ENCODE measurements around the gene SRI.
A peak's percentile ranks its signal among the peaks of the same experiment; 100 is the strongest.

Gene SRI

DNA sequence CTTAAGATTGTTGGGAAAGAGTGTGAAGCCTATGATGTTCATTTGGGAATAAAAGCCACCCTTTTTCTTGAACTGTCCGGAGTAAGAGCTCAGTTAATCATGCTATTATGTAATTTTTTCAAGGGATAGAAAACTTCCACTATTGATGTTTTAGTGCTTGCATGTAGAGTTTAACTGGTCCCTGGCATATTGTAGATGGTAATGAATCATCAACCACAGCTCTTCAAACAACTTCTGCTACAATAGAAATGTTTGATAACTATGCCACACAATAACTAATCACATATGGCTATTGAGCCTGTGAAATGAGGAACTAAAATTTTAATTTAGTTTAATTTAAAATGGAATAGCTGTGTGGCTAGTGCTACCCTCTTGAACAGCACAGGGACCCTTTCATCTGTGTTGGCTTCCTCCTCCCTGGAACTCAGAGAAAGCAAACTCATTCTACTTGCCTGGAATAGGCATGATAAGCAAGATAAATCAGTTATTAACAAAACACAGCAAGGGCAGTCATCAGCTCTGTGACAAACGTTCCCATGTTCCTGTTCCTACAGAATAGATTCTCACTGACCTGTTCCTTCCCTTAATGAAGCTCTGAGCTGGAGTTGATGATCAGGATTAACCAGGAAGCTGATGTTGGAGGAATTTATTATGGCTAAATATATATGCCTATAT lies 4.9 kb upstream of the SRI start:
- no peak for DNase-seq

DNA sequence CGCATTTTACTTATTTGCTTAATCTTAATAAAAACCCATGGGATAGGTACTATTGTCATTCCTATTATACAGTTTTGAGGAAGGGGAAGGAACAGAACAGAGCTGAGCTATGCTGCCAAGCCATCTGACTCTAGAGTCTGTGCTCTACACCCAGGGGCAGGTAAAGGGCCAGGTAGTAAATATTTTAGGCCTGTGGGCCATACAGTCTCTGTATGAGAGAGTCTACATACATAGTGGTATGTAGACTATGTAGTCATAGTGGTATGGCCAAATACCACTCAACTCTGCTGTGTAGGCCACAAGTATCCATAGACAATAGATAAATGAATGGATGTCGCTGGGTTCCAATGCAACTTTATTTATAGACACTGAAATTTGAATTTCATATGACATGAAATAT lies 3.4 kb upstream of the SRI start:
- no peak for DNase-seq

DNA sequence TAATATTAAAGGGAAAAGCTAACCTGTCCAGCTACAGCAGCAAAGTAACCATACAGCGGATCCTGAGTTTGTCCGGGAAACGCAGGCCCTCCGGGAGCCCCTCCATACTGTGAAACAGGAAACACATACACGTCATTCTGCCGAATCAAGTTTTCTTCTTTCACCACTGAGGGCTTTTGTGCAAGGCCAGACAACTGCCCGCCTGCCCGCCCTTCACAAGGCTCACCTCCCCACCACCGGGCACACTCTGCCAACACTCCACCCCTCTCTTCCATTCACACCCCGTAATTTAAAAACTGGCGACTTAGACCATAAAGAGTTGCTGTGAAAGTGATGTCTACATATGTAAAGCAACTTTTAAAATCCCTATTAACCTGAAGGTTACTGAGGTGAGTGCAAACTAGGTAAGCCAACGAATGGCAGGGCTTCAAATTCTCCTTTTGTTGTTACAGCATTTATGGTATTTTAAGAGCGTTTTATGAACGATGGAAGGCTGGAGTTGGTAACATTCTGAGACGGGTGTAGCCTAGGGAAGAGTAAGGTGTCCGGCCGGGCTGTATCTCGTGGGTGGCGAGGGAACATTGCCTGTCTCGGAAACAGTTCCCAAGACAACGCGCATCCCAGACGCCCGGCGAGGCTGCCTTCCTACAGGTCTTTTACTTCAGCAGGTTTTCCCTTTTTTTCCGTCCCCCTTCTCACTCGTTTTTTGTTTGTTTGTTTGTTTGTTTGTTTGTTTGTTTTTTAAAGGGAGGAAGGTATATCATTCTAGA lies 817 bp downstream of the SRI start:
- DNase-seq: no peak

DNA sequence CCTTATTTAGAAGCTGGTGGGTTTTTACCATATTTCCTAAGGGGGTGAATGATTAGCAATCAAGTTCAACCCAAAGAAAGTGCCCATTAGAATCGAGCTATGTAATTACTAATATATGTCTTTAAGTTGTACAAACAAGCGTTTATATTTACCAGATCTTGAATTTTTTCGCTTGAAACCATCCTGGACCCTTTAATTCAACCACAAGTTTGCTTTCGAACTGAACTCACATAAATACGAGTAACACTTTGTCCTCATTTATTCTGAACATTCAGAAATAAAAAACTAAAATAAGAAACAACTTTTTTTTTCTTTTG lies 1.5 kb downstream of the SRI start:
- no peak for DNase-seq

DNA sequence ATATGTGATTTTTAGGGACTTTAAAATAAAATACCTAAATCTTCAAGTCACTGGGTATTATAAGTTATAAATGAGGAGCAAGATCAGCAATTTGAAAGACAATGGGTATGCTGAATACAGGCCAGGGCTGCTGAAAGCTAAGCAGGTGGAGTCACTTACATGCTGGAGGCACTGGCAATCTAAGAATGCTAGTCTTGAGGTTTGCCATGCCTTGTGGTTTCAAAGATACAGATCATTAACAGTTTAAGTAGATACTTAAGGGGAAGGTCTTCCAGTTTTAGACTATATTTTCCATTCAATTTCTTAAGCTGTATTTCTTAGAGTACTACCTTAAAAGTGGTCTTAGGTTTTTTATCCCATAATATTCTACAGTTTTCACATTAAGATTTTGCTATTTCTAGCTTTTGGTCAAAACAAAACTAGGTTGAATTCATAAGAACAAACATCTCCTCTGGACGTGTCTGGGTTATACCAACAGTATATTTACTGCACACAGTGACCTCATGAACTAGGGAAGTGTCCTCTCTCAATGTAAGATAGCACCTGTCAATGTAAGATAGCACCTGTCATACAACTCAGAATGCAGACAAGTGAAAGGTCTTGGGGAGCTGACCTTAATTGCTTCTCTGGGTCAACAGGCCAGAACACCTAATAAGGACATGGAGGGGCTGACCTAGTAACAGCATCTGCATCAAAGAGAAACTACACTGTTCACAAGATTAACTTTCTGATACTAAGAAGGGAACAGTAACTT lies 2.0 kb downstream of the SRI start:
- DNase-seq: no peak

DNA sequence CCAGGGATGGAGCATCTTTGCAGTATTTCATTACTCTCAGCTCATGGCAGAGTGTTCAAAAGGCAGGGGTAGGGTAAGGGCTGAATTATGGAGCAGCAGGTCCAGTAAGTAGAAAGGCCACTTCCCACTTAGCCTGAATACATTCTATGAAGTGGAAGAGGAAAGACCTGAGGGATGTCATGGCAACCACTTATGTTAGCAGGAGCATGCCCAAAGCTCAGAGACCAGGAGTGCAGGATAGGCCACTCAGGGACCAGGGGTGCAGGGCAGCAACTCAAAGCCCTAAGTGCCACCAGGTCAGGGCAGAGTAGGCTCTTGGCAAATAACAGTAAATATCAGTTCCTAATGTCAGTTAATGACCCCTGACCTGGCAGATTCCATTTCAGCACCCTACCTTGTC lies 3.6 kb downstream of the SRI start:
- no peak for DNase-seq

DNA sequence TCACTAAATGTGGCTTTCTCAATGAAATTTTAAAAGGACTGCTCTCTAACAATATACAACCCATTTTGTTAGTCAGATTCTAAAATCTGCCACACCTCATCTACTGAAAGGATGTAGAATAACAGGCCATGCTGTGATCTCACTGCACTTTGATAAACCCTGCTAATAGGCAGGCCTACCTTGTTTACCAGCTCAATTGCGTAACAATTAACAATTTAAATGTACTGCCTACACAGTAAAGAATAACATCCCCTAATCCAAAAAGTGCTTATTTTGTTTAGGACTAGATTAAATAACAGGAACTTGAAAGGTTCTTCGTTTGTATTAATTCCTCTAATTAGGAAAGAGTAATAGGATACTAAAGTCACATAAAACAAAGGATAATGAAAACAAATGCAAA lies 4.5 kb downstream of the SRI start:
- no peak for DNase-seq

DNA sequence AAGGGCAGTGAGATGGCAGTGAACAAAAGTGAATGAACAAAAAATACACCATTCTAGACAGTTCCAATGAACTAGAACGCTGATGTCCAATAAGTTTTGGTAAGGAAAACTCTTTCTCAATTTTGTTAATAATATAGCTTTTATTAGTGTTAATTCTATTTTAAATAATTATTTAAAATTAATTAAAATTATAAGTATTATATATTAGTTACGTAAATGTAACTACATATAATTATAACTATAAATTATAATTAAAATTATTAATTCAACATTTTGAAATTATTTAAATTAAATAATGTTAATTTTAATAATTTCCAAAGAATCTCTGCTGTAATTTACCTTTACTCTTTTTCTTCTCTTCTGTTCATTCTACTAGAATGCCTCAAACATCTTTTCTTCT lies 5.4 kb downstream of the SRI start:
- DNase-seq: no peak

DNA sequence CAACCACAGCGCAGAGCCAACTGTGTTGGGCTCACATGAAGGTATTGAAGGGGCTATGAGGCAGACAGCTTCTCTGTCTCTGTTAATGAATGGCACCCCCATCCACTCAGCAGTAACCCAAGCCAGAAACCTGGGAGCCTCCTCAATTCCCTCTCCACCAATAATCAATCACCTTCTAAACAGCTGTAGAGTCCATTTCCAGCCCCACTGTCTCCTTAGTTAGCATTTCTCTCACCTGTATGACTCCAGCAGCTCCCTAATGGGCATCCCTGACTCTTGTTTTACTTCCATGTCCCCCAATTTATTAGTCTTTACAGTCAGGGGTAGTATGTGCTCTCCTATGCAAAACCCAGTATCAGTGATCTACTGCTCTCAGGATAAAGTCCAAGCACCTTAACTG lies 6.9 kb downstream of the SRI start:
- DNase-seq: no peak

DNA sequence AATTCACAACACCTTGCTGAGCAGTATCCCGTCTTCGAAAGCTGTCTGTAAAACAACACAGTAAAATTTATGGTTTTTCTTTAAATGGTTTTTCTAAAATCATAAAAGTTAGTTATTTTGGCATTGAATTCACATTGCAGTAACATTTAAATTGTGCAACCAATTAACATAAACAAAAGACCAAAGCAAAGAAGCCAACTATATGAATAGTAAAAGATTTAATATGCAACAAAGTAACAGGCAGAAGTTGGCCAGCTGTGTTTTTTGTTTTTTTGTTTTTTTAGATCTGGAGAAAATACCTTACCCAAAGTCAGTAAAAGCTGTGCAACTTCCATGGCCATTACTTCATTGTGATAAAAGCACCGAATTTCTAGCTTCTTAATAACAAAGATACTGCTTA lies 11.3 kb downstream of the SRI start:
- DNase-seq: no peak

DNA sequence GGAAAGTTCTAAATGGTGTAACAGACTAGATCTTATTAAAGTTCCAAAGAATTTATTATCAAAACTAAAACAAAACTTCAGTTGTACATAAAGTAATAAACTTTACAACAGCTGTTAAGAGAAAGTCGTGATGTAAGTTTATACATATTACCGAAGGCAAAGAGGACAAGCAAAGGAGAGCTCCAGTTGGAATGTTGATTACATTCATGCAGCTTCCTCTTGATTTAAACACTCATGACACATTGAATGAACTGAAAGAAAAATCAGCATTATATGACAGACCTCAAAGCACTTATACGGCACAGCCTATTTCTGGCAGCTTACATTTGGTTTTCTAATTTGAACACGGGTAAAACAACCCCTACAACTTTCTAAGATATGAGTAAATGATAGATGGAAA lies 13.6 kb downstream of the SRI start:
- no peak for DNase-seq

DNA sequence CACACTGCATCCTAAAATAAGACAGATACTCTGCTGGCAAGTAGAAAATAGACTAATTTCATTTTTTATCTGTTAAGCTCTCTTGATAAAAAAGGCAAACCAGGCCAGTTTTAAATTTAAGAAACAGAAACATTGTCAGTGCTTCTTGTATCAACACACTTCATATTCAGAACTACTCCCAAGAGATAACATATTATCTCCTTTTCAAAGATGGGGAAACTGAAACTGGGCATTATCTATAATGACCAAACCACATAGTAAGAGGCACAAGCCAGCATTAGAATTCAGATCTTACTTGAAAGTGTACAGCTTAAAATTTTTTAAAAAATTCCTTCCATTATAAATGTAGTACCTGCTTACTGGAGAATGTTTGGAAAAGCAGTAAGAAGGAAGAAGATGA lies 14.7 kb downstream of the SRI start:
- DNase-seq: no peak

DNA sequence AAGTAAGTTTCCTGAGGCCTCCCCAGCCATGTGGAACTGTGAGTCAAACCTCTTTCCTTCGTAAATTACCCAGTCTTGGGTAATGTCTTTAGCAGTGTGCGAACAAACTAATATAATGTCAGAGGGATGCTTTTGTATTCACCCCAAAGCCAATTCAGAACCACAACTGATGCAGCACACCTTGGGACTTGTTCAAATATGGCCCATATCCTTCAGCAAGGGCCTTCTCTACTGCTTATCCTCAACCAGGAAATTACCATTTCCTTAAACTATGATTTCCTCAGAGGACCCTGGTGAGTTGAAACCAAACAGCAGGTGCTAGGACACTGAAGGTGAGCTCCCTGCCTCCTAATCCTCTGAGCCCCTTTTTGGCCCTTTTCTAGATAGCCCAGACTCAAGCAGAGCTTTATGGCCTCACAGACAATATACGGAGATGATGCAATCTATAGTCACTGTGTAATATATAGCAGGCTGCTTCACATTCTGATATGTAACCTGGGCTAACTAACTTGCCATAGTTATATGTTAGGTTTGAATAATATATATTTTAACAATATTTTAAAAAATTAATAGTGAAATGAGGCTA lies 15.2 kb downstream of the SRI start:
- DNase-seq: no peak

DNA sequence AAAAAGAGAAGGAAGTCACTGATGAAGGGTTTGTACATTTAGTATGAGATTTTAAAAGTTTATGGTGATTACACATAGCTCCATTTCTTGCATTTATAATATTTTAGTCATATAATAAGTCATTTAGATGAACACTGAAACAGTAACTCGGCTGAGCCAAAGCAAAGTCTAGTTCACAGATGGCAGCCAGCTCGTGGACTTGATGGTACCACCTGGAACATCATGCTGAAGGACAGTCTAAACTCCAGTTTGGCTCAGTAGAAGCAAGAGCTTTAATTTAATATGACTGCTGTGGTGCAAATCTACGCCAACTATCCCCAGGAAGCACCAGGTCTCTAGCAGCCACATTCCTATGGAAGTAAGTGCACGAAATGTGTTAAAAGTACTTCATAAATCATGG lies 16.4 kb downstream of the SRI start:
- peak in 1 of 2 experiments; percentile 16 for DNase-seq

DNA sequence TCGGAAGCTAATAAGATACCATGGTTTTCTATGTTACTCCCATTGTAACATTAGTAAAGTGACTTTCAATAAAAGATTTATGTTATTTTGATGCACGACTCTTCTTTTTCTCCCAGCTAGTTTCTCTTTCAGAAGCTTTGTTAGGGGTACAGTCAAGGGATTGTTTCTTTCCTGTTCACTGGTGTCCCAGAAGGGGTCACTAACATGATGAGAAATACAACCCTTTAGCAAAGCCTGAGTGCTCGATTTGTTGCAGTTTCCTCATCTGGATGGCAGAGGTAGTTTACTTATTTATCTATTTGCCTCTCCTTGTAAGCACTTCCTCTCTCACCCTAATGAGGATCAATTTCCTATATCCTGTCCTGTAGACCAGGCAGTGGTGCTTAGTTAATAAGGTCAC lies 17.0 kb downstream of the SRI start:
- DNase-seq: no peak

DNA sequence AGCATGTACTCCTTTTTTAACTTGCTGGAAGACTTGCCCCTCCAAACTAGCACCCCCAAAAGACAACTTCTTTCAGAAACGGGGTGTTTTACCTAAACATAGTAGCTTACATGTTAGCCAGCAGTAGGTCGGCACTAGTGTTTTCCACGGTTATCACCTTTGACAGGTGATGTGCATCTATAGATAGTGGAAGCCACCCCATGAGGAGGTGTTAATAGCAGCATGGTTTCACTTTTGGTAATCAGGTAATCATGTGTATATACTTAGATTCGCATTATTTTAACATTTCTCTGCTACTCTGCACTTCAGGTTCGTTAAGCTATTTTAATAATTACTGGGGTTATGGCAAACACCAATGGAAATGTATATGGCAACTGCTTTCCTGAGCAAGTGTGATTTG lies 17.6 kb downstream of the SRI start:
- no peak for DNase-seq

DNA sequence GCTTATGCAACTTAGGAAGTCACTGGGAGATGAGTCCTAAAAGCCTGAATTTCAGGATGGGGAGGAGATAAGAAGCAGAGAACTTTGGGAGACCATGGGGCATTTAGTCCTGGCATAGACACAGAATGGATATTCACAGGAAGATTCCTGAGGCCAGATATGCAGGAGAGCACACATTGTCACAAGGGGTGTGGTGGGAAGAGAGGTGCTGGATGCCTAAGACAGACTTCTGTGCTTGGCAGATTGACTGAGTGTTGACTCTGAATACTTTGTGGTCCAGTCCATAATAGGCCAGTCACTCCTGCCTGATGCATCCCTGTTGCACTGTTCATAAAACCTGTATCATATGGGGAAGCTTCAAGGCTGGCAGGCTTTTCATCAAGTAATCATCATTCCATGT lies 18.5 kb downstream of the SRI start:
- DNase-seq: no peak

DNA sequence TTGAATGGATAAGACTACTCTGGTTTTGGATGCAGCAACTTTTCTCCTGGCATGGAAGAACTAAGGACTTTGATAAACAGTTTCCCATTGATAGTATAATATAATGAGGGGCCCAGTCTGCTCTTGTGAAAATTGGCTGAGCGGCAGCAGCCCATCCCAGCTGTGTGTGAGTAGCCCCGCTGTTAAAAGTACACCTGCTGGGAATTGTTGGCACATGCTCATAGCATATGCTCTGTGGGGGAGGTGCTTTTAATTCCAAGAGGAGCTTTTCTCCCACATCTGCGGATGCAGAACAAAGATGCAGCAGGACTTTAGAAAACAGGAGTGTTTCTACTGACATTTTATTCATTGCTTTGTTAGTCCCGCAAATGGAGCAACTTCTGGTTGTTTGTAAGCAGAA lies 19.0 kb downstream of the SRI start:
- DNase-seq: no peak

DNA sequence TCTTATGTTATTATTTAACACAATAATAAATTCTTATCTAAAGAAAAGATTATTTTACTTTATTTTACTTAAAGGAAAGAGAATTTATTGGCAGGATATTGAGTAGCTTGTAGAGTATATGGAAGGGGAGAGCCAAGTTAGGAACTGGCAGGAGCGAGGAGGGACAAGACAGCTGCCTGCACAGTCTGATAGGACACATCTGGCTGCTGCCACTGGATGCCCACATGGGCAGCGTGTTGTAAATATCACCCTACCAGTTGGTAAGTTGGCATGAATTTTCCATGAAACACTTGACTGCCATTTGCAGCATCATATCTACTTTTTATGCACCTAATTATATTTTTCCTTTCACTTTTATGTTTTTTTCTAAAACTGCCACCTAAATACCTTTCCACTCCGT lies 19.6 kb downstream of the SRI start:
- DNase-seq: no peak

DNA sequence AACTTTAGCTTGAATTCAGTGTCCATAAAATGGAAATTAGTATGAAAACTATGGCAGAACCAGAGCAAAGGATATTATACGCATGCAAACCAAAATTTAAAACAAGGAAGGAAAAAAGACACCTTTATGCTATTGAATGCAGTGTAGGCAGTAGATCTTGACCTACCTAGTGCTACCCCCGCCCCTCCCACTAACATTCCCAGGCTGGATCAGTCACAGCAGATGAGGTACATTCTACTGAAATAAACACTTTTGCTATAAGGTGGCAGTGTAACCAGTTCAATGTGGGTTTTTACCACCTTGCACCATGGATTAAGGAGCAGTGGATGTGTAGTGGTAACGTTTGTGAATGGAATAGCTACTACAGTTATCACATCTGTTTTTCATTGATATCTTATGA lies 27.9 kb downstream of the SRI start:
- no peak for DNase-seq

DNA sequence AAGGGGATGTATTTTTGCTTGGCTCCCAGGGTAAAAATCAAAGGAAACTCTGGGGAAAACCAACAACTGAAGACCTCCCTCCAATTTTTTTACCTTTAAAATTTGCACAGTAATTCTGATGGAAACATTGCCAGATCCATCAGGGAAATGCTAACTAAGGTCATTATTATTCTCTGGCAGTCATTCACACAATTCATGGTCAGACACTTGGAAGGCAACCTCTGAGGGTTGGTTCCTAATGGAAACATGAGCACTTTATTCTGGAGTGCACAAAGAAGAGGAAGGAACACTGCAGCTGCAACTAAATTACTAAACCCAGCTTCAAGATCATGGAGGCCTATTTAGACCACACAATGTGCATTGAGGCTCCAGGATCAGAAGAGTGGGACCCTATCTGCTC lies 34.2 kb downstream of the SRI start:
- DNase-seq: no peak

DNA sequence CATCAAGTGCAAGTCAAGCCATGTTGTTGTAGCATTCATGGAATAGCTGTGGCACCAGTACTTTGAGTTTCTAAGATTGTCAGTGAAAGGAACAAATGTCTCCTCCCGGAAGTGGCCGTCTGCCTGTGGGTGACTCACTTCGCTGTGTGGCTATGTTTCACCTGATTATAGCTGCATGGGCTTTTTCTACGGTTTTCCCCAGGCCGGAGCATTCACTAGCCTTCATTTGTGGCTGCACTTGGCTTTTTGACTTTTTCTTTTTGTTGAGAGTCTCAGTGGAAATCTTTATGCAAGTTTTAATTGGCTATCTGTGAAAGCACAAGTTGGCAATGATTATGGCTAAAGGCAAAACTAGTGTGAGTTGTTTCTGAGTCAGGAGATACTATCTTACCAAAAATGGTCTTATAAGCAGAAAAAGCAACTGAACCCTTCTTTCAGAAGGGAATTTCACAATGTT lies 35.0 kb downstream of the SRI start:
- DNase-seq: no peak

DNA sequence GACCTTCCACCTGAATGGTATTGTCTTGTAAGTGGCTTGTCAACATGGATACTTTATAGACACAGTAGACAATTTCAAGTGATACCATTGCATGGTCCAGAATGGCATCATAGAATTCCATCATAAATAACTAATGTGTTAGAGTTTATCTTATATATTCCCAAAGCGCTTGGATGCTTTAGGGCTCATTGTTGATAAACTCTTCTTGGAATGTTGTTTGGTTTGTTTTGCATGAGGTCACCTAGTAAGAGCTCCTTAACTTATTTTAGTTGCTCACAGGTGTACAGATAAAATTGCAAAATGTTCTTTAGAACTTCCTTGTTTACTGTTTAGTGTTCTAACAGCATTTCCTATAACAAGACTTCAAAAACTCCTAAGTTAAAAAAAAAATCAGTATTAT lies 36.8 kb downstream of the SRI start:
- no peak for DNase-seq

DNA sequence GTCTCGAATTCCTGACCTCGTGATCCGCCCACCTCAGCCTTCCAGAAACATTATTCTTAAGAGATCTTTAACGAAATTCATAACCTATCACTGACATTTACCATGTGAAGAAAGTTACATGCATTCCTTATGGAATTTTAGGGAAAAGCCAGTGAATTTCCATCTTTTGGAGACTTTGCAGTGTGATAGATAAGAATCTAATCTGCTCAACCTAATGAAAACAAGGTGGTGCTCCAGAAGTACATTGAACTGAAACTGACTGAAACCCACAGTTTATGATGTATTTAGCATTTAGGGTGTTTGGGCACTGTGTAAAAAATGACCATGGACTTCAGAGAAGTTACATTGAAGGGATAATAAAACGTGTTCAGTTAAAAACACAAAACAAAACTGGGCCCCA lies 43.6 kb downstream of the SRI start:
- no peak for DNase-seq

Data from cerebellar nuclear complex (tissue), 1 donor.